CD4-positive, alpha-beta T cell treated with Interleukin-6 for 4 hours (primary cell): ENCODE measurements around the gene NDUFAF7.
"Not testable (repeated sequence)": the region's sequence is repeated elsewhere in the genome, so short reads cannot be mapped to it uniquely, and the experiment has no call there.

ENCODE experiments used
- DNase-seq: peaks from one replicate; pipeline ENCODE4 v3.0.0-alpha.2; 2020; ENCODE audit warnings: mixed read lengths

Gene NDUFAF7, protein sequence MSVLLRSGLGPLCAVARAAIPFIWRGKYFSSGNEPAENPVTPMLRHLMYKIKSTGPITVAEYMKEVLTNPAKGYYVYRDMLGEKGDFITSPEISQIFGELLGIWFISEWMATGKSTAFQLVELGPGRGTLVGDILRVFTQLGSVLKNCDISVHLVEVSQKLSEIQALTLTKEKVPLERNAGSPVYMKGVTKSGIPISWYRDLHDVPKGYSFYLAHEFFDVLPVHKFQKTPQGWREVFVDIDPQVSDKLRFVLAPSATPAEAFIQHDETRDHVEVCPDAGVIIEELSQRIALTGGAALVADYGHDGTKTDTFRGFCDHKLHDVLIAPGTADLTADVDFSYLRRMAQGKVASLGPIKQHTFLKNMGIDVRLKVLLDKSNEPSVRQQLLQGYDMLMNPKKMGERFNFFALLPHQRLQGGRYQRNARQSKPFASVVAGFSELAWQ

DNA sequence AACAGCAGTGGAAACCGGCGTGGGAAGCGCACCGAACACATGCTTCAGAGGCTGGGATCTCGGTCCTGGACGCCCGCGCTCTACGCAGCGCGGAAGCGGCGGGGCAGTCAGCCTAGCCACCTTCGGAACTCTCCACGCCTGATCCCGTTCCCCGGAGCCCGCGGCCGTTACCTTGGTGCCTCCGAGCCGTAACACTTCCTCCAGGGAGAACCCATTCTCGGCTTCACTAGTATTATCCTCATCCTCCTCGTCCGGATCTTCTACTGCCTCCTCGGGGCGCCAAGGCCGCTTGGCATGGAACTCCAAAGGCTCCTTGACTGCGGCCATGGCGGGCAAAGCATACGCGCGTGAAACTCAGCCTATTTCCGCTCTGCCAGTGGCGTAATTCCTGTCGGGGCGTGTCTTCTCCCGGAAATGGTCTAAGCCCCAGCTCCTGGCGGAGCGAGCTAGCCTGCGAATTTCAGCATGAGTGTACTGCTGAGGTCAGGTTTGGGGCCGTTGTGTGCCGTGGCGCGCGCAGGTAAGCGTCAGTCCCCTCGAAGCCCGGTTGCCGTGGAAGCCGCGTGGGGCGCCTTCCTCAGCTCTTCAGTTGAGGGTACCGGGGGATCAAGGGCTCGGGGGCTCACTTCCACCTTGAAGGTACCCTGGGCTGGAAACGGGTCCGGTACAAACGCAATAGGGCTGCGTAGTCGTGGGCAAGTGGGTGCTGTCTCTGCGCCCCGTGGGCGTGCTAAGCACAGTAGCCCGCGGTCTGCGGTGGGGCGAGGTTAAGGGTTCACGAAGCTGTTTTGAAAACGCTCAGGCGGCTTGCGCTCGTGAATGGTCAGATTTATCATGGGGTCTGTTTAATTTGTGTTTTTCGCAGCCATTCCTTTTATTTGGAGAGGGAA lies at the start of gene NDUFAF7, which contains the start of gene CEBPZ:
TSS of gene NDUFAF7 (plus strand) at position 418 of the 890 bp plus-strand sequence. CDS start at position 466, 48 bp downstream.
TSS of gene CEBPZ (minus strand) at position 356 of the 890 bp plus-strand sequence. CDS start at position 327, 29 bp downstream.
- DNase-seq, result peak; percentile 88

DNA sequence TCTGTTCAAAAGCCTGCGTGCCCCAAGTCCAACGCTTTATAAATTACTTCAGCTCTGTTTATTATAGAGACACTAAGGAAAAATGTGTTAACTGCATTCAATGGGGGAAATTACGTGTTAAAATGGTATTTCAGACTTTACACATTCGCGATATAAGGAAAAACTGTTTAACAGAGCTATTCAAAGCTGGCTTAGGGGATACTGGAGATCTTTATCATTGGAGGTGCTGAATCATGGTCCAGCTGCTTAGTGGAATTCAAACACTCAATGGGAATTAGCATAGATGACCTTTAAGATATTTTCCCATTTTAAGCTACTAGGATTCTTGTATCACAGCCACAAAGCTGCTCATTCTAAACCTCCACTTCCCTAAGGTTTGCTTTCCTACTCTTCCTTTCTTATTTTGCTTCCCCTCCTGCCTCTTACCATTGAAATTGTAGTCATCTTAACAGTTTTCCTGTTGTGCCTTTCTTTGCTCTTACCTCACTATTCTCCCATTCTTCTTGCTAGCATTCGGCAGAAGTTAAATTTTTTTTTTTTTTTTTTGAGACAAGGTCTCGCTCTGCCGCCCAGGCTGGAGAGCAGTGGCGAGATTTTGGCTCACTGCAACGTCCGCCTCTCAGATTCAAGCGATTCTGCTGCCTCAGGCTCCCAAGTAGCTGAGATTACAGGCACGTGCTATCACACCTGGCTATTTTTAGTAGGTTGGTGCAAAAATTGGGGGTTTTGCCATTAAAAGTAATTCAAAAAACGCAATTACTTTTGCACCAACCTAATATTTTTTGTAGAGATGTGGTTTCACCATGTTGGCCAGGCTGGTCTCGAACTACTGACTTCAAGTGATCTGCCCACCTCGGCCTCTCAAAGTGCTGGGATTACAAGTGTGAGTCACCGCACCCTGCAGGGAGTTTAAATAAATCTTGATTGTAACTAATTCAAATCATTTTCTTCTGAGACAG lies 49.5 kb upstream of the NDUFAF7 start:
- no peak for DNase-seq

DNA sequence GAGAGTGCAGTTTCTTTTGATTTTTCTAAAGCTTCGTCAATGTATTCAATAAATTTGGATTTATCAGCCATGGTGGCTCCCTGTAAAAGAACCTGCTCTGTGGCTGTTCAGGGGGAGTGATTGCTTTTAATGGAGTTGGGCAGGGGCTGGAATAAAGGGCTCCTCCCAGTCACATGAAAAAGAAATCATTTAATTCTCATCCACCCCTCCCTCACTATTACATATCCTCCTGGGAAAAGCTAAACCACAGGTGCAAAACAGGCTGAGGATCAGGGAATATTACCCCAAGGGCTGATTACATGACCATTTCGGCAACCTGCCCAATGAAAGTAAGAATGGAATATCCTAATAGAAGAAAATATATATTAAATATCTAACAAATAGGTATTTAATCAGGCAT lies 42.9 kb upstream of the NDUFAF7 start, which contains the start of gene SULT6B1:
TSS of gene SULT6B1 (minus strand) at position 101 of the 400 bp plus-strand sequence. CDS start at position 71, 30 bp downstream.
- no peak for DNase-seq

DNA sequence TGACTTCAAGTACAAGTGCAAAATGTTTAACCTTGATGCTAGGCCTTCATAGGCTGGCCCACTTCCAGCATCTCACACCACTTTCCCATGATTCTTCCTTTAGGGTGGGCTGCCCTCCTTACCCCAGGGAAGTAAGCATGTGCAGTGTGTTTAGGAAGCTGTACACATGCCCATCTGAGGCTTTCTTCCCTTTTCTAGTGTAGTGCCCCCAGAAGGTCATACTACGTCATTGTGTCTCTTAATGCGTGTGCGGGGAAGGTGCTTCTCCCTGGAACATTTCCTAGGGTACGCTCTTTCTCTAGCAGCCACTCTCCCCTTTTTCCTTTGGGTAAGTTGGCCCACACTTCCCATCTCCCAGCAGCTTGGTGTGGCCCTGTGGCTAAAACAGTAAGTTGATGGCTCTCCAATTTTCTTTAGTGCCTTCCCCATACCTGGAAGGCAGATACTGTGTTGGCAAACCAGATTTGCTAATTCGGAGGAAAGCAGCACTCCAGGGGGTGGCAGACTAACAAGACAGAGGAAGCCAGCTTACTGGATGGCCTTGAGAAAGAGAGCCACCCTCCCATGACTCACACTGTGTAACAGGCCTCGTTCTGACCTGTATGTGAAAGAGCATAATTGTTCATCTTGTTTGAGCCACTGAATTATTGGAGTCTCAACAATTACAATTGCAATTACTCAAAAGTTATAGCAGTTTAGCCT lies 41.9 kb upstream of the NDUFAF7 start:
- no peak for DNase-seq

DNA sequence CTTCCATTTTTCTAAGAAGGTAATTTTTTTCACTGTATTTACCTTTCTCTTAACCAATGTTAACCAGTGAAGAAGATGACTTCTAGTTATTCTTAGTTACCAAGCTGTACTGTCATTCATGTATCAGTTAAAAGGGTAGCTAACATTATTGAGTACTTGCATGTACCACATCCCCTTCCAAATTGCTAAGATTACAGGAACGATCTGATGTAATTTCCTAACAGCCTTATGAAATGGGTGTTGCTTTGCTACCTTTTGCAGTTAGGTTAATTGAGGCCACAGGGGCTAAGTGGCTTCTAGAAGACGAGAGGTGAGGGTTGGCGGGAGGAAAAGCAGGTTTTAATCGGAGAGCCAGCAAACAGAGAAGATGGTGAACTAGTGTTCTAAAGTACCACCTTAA lies 41.2 kb upstream of the NDUFAF7 start:
- no peak for DNase-seq

DNA sequence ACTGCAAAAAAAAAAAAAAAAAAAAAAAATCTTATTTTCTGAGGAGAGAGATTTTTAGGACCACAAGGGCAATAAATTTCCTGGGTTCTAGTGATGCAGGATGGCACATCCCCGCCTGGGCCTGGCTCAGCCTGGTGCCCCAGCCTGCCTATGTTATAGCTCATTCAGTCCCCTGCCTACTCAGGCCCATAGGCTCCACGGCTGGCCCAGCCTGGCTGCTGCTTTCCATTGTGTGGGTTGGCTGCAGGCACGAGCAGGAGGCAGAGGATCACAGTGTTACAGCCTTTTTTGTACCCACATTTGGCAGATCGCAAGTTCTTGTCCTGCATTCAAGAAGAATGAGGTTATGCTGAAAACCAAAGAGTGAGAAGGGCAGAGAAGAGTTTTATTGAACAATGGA lies 40.2 kb upstream of the NDUFAF7 start:
- no peak for DNase-seq

DNA sequence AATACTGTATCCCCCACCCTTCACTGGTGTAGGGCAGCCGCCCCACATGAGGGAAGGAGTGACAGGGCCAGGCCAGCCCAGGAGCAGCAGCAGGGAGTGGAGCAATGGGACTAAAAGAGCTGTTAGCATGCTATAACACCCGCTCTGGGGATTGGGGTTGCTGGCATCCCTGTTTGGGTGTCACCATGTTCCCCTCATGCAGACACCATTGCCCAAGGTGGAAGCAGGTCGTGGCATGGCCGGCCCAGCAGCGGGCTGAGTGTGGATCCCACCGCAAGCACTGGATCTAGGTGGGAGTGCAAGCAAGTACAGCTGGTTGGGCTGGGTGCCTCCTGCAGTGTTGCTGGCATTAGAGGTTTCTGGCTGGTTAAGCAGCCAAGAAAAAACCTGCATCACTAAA lies 39.7 kb upstream of the NDUFAF7 start:
- DNase-seq, result no peak

DNA sequence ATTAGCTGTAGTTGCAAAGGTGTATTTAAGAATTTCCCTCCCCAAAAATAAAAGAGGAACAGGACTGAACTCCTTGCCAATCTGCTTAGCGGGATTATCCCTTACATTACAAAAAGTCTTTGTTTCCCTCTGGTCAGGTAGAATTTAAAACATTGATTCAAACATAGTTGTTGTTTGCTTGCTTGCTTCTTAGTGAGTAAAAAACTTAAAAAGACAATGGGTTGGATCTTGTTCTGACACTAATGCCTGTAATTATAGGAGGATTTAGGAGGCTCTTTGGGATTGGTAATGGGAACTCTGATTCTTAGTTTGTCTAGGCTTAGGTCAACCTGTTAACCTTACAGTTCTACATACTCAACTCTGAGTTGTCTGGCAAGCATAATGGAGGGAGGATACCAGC lies 38.9 kb upstream of the NDUFAF7 start:
- DNase-seq, result no peak

DNA sequence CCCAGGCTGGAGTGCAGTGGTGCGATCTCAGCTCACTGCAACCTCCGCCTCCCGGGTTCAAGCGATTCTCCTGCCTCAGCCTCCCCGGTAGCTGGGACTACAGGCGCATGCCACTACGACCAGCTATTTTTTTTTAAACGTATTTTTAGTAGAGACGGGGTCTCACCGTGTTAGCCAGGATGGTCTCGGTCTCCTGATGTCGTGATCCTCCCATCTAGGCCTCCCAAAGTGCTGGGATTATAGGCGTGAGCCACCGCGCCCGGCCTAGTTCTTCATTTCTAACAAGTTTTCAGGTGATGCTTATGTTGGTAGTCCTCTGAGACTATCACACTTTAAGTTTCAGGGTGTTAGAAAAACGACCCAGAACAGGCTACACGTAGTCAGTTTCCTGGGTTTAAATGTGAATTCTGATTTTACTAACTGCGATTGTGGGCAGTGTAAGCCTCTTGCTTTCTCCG lies 35.6 kb upstream of the NDUFAF7 start:
- peak; percentile 6 for DNase-seq

DNA sequence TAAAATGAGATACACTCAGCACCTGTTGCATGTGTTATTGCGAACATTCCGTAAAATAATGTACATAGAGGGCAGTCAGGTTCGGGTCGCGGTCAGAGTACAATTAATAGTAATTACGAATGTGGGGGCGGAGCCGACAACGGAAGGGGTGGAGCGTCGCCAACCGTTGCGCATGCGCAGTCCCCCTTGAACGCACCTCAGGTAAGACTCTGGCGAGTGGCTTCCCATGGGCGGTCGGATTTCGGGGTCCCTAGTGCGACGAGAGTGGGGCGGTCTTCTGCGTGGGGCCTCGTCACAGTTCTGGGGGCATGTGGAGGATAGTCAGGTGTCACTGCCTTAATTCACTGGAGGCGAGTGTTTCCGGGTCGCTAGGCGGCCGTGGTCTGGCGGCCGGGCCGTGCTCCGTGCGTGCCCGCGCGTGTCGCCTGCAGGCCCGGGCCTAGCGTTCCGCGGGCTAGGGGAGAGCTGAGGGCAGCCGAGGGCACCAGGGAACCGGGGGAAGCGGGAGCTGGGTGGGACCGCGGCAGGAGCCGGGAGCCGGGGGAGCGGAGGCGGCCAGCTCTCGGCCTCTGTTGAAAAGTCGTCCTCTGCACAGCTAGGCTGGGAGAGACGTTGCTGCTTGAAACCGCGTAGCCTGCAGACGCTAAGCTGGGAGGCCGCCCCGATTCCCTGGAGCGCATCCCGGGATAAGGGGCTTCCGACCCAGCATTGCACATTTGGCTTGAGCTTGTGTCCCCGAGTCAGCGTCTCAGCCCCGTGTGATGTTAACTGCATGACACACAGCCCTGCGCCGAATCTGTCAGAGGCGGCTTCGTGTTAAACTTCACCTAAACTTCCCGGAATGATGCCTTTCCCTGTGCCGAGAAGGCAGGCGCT lies 34.9 kb upstream of the NDUFAF7 start, which contains the start of gene CEBPZOS:
TSS of gene CEBPZOS (plus strand) at position 177 of the 876 bp plus-strand sequence. CDS start 3,209 bp downstream, outside the sequence.
- DNase-seq, result peak; percentile 89

DNA sequence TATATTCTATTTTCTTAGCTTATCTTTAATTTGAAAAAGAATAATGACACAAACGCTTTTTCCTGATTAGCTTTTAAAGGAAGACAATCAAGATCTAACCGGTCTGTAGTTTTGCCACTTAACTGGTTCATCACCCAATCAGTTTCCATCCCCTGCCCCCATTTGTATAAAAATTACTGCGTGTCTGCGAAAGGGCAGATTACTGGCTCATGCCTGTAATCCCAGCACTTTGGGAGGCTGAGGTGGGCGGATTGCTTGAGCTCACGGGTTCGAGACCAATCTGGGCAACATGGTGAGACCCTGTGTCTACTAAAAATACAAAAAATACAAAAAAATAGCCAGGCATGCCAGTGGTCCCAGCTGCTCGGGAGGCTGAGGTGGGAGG lies 32.8 kb upstream of the NDUFAF7 start:
- no peak for DNase-seq

DNA sequence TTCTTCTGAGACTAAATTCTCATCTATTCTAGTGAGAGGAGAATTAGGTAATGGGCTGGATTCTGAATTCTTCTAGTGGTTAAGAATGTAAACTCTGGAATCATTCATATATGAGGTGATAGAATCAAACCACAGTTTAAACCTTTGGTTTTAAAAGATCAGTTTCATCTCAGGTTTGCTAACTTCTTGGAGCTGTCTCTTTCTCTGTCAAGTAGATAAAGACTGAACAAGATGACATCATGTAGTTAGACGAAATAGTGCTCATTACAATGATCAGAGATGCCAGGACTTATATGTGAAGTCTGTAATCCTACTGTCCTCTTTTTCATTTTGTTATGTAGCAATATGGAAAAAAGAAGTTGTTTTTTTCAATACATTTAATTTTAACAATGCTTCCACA lies 30.2 kb upstream of the NDUFAF7 start:
- DNase-seq, result no peak

DNA sequence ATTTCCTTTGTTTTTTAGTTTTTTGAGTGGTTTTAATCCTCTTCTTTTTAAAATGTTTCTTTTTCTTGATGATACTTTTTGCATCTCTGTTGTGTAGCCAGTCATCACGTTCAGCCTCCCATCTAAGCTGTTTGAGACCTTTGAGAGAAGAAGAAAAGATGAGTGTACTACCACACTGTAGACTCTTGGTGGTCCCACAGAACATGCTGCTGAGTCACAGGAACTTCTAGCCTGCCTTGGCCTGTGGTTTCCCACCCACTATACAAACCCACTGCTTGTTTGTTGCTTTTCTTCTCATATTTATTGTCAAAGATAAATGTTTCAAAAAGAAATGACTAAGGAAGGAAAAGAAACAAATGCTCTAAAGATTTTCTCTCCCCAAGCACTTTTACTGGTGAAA lies 29.7 kb upstream of the NDUFAF7 start:
- peak; percentile 6 for DNase-seq

DNA sequence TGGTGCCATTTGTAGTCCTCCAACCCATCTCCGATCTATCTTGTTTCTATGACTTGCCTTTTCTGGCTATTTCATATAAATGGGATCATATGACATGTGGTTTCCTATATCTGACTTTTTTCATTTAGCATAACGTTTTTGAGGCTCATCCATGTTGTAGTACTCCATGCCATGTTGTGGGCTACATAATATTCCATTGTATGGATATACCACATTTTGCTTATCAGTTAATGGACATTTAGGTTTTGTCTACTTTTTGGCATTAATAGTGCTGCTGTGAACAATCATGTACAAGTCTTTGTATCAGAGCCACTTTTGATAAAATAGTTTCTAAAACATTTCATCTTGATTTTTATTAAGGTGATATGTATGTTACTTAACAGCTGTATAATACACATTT lies 27.8 kb upstream of the NDUFAF7 start:
- DNase-seq, result no peak

DNA sequence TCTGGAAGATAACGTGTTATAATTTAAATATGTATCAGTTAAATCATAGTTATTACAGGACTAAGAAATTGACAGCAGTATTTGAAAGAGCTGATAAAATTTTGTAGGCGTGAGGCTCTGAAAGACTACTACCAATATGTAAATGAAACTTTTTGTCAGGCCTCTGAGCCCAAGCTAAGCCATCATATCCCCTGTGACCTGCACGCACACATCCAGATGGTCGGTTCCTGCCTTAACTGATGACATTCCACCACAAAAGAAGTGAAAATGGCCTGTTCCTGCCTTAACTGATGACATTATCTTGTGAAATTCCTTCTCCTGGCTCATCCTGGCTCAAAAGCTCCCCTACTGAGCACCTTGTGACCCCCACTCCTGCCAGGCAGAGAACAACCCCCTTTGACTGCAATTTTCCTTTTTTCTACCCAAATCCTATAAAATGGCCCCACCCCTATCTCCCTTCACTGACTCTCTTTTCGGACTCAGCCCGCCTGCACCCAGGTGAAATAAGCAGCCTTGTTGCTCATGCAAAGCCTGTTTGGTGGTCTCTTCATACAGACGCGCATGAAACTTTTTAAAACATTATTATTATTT lies 26.3 kb upstream of the NDUFAF7 start:
- not testable (repeated sequence) for DNase-seq

DNA sequence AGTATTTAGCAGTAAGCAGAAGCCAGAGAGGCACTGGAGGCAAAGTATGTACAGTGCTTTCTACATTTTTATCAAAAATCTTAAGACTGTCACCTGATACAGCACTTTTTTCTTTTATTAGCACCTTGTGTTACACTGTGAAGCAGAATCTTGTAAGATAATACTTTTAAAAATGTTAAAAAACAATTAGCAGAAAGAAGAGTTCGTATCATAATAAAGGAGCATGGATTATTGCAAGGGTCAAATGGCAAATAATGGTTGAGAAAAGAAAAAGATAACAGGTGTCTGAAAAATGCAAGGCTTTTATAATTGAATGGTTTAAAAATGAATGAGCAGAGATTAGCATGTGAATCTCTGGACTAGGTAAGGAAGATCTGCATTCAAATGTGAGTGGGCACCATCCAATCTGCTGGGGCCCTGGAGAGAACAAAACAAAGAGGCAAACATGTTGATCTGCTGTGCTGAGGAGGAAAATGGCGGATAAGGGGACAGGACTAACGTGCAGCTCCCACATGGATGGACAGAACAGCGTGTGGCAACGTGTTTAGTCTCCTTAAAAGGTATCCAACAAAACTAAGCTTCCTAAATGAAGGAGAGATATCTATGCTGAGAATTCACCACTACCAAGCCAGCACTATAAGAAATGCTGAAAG lies 25.6 kb upstream of the NDUFAF7 start:
- no peak for DNase-seq

DNA sequence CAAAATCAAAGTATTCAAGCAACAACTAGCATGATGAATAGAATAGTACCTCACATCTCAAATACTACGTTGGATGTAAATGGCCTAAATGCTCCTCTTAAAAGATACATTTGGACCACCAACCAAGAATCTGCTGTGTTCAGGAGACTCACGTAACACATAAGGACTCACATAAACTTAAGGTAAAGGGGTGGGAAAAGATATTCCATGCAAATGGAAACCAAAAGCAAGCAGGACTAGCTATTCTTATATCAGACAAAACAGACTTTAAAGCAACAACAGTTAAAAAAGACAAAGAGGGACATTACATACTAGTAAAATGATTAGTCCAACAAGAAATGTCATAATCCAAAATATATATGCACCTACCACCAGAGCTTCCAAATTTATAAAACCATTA lies 24.7 kb upstream of the NDUFAF7 start:
- DNase-seq, result not testable (repeated sequence)

DNA sequence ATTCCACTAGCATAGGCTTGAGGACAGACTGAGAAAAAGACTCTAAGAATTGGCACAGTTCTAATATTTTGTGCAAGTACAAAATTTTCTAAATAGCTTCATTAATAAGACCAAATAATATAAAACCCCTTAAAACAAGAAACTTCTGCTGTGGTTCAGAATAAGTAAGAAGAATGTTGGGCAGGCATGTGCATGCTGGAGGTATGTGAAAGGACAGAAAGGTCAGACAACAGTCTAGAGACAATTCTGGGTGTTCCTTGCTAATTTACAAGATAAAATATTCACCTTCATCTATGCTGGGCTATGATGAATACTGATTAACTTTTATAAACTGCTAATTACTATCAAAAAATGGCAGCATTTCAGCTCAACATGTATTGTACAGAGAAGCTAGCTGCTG lies 20.2 kb upstream of the NDUFAF7 start:
- DNase-seq, result no peak

DNA sequence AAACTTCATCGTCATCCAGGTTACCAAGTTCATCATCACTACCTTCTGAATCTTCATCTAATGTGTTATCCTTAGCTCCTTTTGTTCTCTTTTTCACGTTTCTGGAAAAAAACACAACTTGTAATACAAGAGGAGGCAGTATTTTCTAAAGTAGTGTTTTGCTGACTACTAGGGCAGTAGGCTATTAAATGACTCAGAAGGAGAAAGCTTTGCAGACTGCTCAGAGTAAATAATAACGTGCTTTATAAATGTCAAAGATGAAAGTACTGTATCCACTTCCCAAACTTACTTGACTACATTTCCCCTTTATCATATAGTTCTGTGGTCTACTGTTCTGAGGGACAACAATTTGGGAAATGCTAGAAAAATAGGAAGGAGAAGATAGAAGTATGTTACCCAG lies 19.5 kb upstream of the NDUFAF7 start:
- no peak for DNase-seq
